ENCODE results near the gene PTGER2. TPM values are rescaled to one million over a fixed set of nuclear protein-coding genes. Genes with fewer than 3 reads are reported as not detected.

The PTGER2 gene
- total RNA-seq, 1 experiment from 2014 or later, result 0.12 TPM

GRCh38 chr14:52269100-52269499 lies 45.0 kb upstream of the PTGER2 start:
- CTCF ChIA-PET, result no interaction called here
- DNase-seq (ENCODE audit: unreplicated experiment), result no peak
- TF ChIP-seq CTCF (IDR thresholded peaks at IDR 0.05; ENCODE audit: unreplicated experiment), result no peak
- intact Hi-C loops (cut with micrococcal nuclease), result no loop called here
- Mint-ChIP-seq H3K9me3 (ENCODE audit: unreplicated experiment) (no peaks in the 10 kb centered on the region), H3K27ac (ENCODE audit: low read depth, unreplicated experiment) (no peak overlapping the region), H3K4me3 (ENCODE audit: unreplicated experiment) (no peak overlapping the region), H3K36me3 (ENCODE audit: insufficient read depth, unreplicated experiment) (no peaks in the 10 kb centered on the region), H3K27me3 (ENCODE audit: insufficient read depth, unreplicated experiment) (no peaks in the 10 kb centered on the region), H3K4me1 (ENCODE audit: insufficient read depth, unreplicated experiment) (peaks cover 12% of the 10 kb centered on the region)
- no TSS peak for BruUV-seq (replicated peaks)
- POLR2A ChIA-PET, result interaction anchor here (0.7 kb wide), 1 partner anchor 75 kb away, joined by 3 read pairs; no protein-coding TSS in a partner anchor

GRCh38 chr14:52269982-52270381 lies 44.1 kb upstream of the PTGER2 start:
- Mint-ChIP-seq H3K4me3 (ENCODE audit: unreplicated experiment) (no peak overlapping the region), H3K9me3 (ENCODE audit: unreplicated experiment) (no peaks in the 10 kb centered on the region), H3K4me1 (ENCODE audit: insufficient read depth, unreplicated experiment) (peaks cover 12% of the 10 kb centered on the region), H3K27me3 (ENCODE audit: insufficient read depth, unreplicated experiment) (no peaks in the 10 kb centered on the region), H3K27ac (ENCODE audit: low read depth, unreplicated experiment) (no peak overlapping the region), H3K36me3 (ENCODE audit: insufficient read depth, unreplicated experiment) (no peaks in the 10 kb centered on the region)
- no TSS peak for BruUV-seq (replicated peaks)
- intact Hi-C loops (cut with micrococcal nuclease), result loop anchor here (5.0 kb wide), 1 partner anchor 128 kb away; no protein-coding TSS in a partner anchor
- no peak for DNase-seq (ENCODE audit: unreplicated experiment)
- POLR2A ChIA-PET, result interaction anchor here (0.6 to 0.7 kb wide), 2 partner anchors 92 to 282 kb away, joined by 3 read pairs; partner anchors contain the start of genes GPR137C and TXNDC16
- no peak for TF ChIP-seq CTCF (IDR thresholded peaks at IDR 0.05; ENCODE audit: unreplicated experiment)
- CTCF ChIA-PET, result interaction anchor here (0.7 kb wide), 1 partner anchor 1906 kb away, joined by 3 read pairs; no protein-coding TSS in a partner anchor

- TF ChIP-seq CTCF (IDR thresholded peaks at IDR 0.05; ENCODE audit: unreplicated experiment), result no peak
- H3K36me3 Mint-ChIP-seq (ENCODE audit: insufficient read depth, unreplicated experiment), result no peaks in the 10 kb centered on the region
- no peak overlapping the region for H3K4me3 Mint-ChIP-seq (ENCODE audit: unreplicated experiment)
- H3K9me3 Mint-ChIP-seq (ENCODE audit: unreplicated experiment), result no peaks in the 10 kb centered on the region
- peaks cover 7% of the 10 kb centered on the region for H3K4me1 Mint-ChIP-seq (ENCODE audit: insufficient read depth, unreplicated experiment)
- POLR2A ChIA-PET, result interaction anchor here (0.7 kb wide), 1 partner anchor 180 kb away, joined by 3 read pairs; no protein-coding TSS in a partner anchor
- no peaks in the 10 kb centered on the region for H3K27me3 Mint-ChIP-seq (ENCODE audit: insufficient read depth, unreplicated experiment)
- no TSS peak for BruUV-seq (replicated peaks)
- DNase-seq (ENCODE audit: unreplicated experiment), result no peak
- H3K27ac Mint-ChIP-seq (ENCODE audit: low read depth, unreplicated experiment), result no peak overlapping the region
- CTCF ChIA-PET, result interaction anchor here (0.7 kb wide), 1 partner anchor 99 kb away, joined by 3 read pairs; no protein-coding TSS in a partner anchor
- intact Hi-C loops (cut with micrococcal nuclease), result loop anchor here (5.0 kb wide), 1 partner anchor 129 kb away; no protein-coding TSS in a partner anchor
Observed at GRCh38 chr14:52271538-52271937, 42.6 kb upstream of the PTGER2 start.

GRCh38 chr14:52272375-52272774 lies 41.7 kb upstream of the PTGER2 start:
- peak; percentile 67 for DNase-seq (ENCODE audit: unreplicated experiment)

More at GRCh38 chr14:52272375-52272774, 41.7 kb upstream of the PTGER2 start:
- H3K27ac Mint-ChIP-seq (ENCODE audit: low read depth, unreplicated experiment), result no peak overlapping the region
- intact Hi-C loops (cut with micrococcal nuclease), result loop anchor here (1.0 to 5.0 kb wide), 2 partner anchors 130 to 276 kb away; no protein-coding TSS in a partner anchor
- H3K27me3 Mint-ChIP-seq (ENCODE audit: insufficient read depth, unreplicated experiment), result no peaks in the 10 kb centered on the region
- peaks cover 8% of the 10 kb centered on the region for H3K4me1 Mint-ChIP-seq (ENCODE audit: insufficient read depth, unreplicated experiment)
- TF ChIP-seq CTCF (IDR thresholded peaks at IDR 0.05; ENCODE audit: unreplicated experiment), result peak; percentile 41
- H3K4me3 Mint-ChIP-seq (ENCODE audit: unreplicated experiment), result no peak overlapping the region
- POLR2A ChIA-PET, result interaction anchor here (0.7 kb wide), 1 partner anchor 179 kb away, joined by 3 read pairs; no protein-coding TSS in a partner anchor
- no peaks in the 10 kb centered on the region for H3K9me3 Mint-ChIP-seq (ENCODE audit: unreplicated experiment)
- BruUV-seq (replicated peaks), result no TSS peak
- H3K36me3 Mint-ChIP-seq (ENCODE audit: insufficient read depth, unreplicated experiment), result no peaks in the 10 kb centered on the region
- CTCF ChIA-PET, result interaction anchor here (0.6 to 0.7 kb wide), 4 partner anchors 100 to 782 kb away, joined by 3 to 4 read pairs (median 3); no protein-coding TSS in a partner anchor
